Left lung (tissue), 10 donors: ENCODE results near the gene ATP13A1. TPM values are rescaled to one million over a fixed set of nuclear protein-coding genes. Genes with fewer than 3 reads are reported as not detected.
"Not testable (repeated sequence)": the region's sequence is repeated elsewhere in the genome, so short reads cannot be mapped to it uniquely, and the experiment has no call there.

Experiments
- ATAC-seq: fragments of 200-7000 bp; cut with Tn5 transposase; one replicate; pipeline ENCODE4 v1.9.1; 2020; ENCODE audit warnings: moderate library complexity
- DNase-seq, 4 donors: peaks; one replicate each; pipeline ENCODE4 v3.0.0-alpha.2; 2013 to 2020
- H3K27ac ChIP-seq, 2 donors: fragments of 200-600 bp; sonication (generic) in 1 of 2; one replicate each; pipeline versions ENCODE4 v1.5.0 to v1.8.0; 2020 to 2021
- H3K27me3 ChIP-seq, 2 donors: fragments of 200-600 bp; sonication (generic) in 1 of 2; one replicate each; pipeline versions ENCODE4 v1.5.0 to v1.8.0; 2020 to 2021
- H3K36me3 ChIP-seq, 2 donors: fragments of 200-600 bp; sonication (generic) in 1 of 2; one replicate each; pipeline versions ENCODE4 v1.5.0 to v1.8.0; 2020 to 2021
- H3K4me1 ChIP-seq, 2 donors: fragments of 200-600 bp; one replicate each; pipeline ENCODE4 v1.8.0; 2021
- H3K4me3 ChIP-seq, 2 donors: fragments of 200-600 bp; sonication (generic) in 1 of 2; one replicate each; pipeline versions ENCODE4 v1.5.0 to v1.8.0; 2020 to 2021; ENCODE audit warnings: mild to moderate bottlenecking in 1 of 2
- H3K9me3 ChIP-seq, 2 donors: fragments of 200-600 bp; sonication (generic) in 1 of 2; one replicate each; pipeline versions ENCODE4 v1.5.0 to v1.8.0; 2020 to 2021
- intact Hi-C, 2 donors: fragments of 100-400 bp; cut with DNase I; formaldehyde crosslinking; loops; one replicate each; pipeline versions ENCODE4 v1.11.2 to v1.14.2; 2022
- polyA plus RNA-seq, 6 donors: library from polyadenylated mRNA; unstranded; fragments of 120-200 nt; gene quantifications; one replicate each; pipeline ENCODE4 v1.2.1, GENCODE V29; 2013; ENCODE audit not compliant: insufficient read length in 6 of 6
- total RNA-seq, 2 donors: library from RNA; stranded (reverse); fragmentation: NEBNext Ultra II Directional; extraction: Animal tissue kit (Norgen Biotek cat#: 25700); gene quantifications; one replicate each; pipeline ENCODE4 v1.2.1, GENCODE V29; 2021
- TF ChIP-seq, protein P1 (sequence below), 2 donors: fragments of 200-600 bp; sonication (generic) in 1 of 2; IDR thresholded peaks; one replicate each; pipeline versions ENCODE4 v1.5.0 to v1.8.0; 2021; ENCODE audit warnings: antibody characterized with exemption in 2 of 2
- donor health status: DM: no; HTN: yes; CAD: no.
- donor health status: DM: no; HTN: no; CAD: no.

Gene ATP13A1
- total and polyA plus RNA-seq, 8 donors = 39.3 to 74.8 (median 45.5) TPM

GRCh38 chr19:19674315-19674714 is 10.8 kb upstream of the ATP13A1 start:
- Histone ChIP-seq H3K27me3 (no peaks in the 10 kb centered on the region), H3K4me3 (no peak overlapping the region), H3K9me3 (peaks cover 0 to 54% of the 10 kb centered on the region in 2 donors), H3K36me3 (peaks cover 0 to 73% of the 10 kb centered on the region in 2 donors), H3K4me1 (peaks cover 9 to 11% of the 10 kb centered on the region in 2 donors), H3K27ac (no peak overlapping the region)
- ATAC-seq (no peak), DNase-seq (no peak)
- TF ChIP-seq, protein P1, sequence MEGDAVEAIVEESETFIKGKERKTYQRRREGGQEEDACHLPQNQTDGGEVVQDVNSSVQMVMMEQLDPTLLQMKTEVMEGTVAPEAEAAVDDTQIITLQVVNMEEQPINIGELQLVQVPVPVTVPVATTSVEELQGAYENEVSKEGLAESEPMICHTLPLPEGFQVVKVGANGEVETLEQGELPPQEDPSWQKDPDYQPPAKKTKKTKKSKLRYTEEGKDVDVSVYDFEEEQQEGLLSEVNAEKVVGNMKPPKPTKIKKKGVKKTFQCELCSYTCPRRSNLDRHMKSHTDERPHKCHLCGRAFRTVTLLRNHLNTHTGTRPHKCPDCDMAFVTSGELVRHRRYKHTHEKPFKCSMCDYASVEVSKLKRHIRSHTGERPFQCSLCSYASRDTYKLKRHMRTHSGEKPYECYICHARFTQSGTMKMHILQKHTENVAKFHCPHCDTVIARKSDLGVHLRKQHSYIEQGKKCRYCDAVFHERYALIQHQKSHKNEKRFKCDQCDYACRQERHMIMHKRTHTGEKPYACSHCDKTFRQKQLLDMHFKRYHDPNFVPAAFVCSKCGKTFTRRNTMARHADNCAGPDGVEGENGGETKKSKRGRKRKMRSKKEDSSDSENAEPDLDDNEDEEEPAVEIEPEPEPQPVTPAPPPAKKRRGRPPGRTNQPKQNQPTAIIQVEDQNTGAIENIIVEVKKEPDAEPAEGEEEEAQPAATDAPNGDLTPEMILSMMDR (IDR thresholded peaks at IDR 0.05) = no peak
- intact Hi-C loops = no loop called here

DNA sequence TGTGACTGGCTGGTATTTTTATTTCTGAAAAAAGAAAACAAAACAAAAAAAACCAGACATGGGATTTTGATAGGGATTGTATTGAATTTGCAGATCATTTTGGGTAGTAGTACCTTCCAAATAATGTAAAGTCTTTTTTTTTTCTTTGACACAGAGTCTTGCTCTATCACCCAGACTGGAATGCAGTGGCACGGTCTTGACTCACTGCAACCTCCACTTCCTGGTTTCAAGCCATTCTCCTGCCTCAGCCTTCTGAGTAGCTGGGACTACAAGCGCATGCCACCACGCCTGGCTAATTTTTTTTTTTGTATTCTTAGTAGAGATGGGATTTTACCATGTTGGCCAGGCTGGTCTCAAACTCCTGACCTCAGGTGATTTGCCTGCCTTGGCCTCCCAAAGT is 9.3 kb upstream of the ATP13A1 start:
- no peak for DNase-seq

GRCh38 chr19:19670070-19670551 is 6.6 kb upstream of the ATP13A1 start:
- Histone ChIP-seq H3K4me3 (peak overlapping the region in 1 of 2 donors; percentile 90), H3K9me3 (peaks cover 0 to 15% of the 10 kb centered on the region in 2 donors), H3K27ac (no peak overlapping the region), H3K36me3 (peaks cover 0 to 31% of the 10 kb centered on the region in 2 donors), H3K27me3 (no peaks in the 10 kb centered on the region), H3K4me1 (peaks cover 10 to 26% of the 10 kb centered on the region in 2 donors)
- TF ChIP-seq, protein P1 (IDR thresholded peaks at IDR 0.05) = no peak
- DNase-seq (no peak), ATAC-seq (no peak)
- intact Hi-C loops = no loop called here

More for the DNA sequence above, 9.3 kb upstream of the ATP13A1 start:
- no peaks in the 10 kb centered on the region for H3K27me3 ChIP-seq
- H3K36me3 ChIP-seq = peaks cover 0 to 58% of the 10 kb centered on the region in 2 donors
- ATAC-seq = no peak
- H3K27ac ChIP-seq = no peak overlapping the region
- H3K9me3 ChIP-seq = peaks cover 0 to 39% of the 10 kb centered on the region in 2 donors
- H3K4me3 ChIP-seq = no peak overlapping the region
- intact Hi-C loops = no loop called here
- TF ChIP-seq, protein P1 (IDR thresholded peaks at IDR 0.05) = no peak
- H3K4me1 ChIP-seq = peaks cover 10 to 19% of the 10 kb centered on the region in 2 donors

- Histone ChIP-seq H3K36me3 (peaks cover 0 to 14% of the 10 kb centered on the region in 2 donors), H3K27me3 (no peaks in the 10 kb centered on the region), H3K9me3 (peaks cover 0 to 4% of the 10 kb centered on the region in 2 donors), H3K4me3 (peak within 1 kb of the TSS; percentile 90), H3K4me1 (peaks cover 10 to 31% of the 10 kb centered on the region in 2 donors), H3K27ac (peak within 1 kb of the TSS; percentile 82 to 95)
- ATAC-seq = peak; percentile 86
- peak; percentile 87 to 96 (median 94) for DNase-seq
- TF ChIP-seq, protein P1 (IDR thresholded peaks at IDR 0.05) = no peak
- intact Hi-C loops = no loop called here
These were observed 4.9 kb upstream of the ATP13A1 start, which contains the start of gene ZNF101 for GRCh38 chr19:19668230-19669012. ZNF101 (plus strand) TSS chr19:19668839; CDS start chr19:19668964, 125 bp downstream.

DNA sequence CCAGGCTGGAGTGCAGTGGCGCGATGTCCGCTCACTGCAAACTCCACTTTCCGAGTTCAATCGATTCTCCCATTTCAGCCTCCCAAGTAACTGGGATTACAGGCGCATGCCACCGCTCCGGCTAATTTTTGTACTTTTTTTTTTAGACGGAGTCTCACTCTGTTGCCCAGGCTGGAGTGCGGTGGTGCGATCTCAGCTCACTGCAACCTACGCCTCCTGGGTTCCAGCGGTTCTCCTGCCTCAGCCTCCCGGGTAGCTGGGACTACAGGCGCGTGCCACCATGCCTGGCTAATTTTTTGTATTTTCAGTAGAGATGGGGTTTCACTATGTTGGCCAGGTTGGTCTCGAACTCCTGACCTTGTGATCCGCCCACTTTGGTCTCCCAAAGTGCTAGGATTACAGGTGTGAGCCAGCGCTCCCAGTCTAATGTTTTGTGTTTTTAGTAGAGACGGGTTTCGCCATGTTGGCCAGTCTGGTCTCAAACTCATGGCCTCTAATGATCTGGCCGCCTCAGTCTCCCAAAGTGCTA is 2.0 kb upstream of the ATP13A1 start:
- DNase-seq, intact Hi-C loops: not testable (repeated sequence)
- peaks cover 22 to 55% of the 10 kb centered on the region in 2 donors for H3K4me1 ChIP-seq

More for the DNA sequence above, 2.0 kb upstream of the ATP13A1 start:
- H3K4me3 ChIP-seq, ATAC-seq, H3K27me3 ChIP-seq, H3K9me3 ChIP-seq, H3K27ac ChIP-seq, H3K36me3 ChIP-seq: not testable (repeated sequence)
